22Rv1 (cell line): ENCODE measurements around the gene SMTN.

Experiments
- ZFX ChIP-seq: fragments of 450-650 bp; IDR thresholded peaks from 2 replicates; pipeline ENCODE4 v1.6.1; 2017; ENCODE audit warnings: antibody characterized with exemption, borderline replicate concordance
- TF ChIP-seq, protein P1 (sequence below): fragments of 450-650 bp; IDR thresholded peaks from 2 replicates; pipeline ENCODE4 v1.5.1; 2017; ENCODE audit warnings: mild to moderate bottlenecking

DNA sequence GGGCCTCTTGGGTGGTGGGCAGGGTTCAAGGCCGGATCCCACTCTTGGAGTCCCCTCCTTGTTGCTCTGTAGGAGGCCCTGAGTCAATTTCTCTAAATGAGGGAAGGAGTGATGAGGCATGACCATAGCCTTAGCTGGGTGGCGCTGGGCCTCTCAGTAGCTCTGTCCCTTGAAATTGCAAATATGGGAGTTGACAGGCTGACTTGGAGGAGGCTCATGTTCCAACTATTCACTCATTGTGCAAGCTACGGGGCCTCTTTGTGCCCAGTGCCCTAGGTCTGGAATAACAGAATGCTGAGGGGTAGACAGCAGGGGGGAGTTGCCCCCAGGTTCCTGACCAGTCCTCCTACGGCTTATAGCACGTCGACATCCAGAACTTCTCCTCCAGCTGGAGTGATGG, 18.3 kb downstream of the SMTN start:
- TF ChIP-seq, protein P1, sequence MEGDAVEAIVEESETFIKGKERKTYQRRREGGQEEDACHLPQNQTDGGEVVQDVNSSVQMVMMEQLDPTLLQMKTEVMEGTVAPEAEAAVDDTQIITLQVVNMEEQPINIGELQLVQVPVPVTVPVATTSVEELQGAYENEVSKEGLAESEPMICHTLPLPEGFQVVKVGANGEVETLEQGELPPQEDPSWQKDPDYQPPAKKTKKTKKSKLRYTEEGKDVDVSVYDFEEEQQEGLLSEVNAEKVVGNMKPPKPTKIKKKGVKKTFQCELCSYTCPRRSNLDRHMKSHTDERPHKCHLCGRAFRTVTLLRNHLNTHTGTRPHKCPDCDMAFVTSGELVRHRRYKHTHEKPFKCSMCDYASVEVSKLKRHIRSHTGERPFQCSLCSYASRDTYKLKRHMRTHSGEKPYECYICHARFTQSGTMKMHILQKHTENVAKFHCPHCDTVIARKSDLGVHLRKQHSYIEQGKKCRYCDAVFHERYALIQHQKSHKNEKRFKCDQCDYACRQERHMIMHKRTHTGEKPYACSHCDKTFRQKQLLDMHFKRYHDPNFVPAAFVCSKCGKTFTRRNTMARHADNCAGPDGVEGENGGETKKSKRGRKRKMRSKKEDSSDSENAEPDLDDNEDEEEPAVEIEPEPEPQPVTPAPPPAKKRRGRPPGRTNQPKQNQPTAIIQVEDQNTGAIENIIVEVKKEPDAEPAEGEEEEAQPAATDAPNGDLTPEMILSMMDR = no peak
- no peak for TF ChIP-seq ZFX
